NCI-H345 treated with DMSO at 0.1 percent for 48 hours (cell line): ENCODE data around the gene PRRX2.

Experiments used
- DNase-seq: peaks from one replicate; lab custom pipeline; 2025; ENCODE audit not compliant: unreplicated experiment; lab: John Stamatoyannopoulos, UW

Gene PRRX2

DNA sequence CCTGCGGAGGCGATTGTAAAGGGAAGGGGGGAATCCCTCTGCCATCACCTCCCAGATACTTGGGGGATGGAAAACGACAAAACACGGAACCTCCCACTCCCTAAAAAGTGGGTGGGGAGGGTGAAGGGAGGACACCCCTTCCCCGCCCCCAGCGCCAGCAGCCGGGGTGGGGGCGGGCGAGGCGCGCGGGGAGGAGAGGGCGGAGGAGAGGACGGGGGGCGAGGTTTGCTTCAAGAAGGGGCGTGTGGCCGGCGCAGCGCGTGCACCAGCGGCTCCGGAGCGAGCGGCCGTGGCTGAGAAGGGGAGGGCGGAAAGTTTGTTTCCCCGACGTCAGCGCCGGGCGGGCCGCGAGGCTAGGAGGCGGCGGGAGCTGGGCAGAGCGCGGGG, at the start of gene PRRX2:
TSS of gene PRRX2 (plus strand) at position 259 of the 387 bp plus-strand sequence. CDS start 221 bp downstream, outside the sequence.
- DNase-seq = no peak

DNA sequence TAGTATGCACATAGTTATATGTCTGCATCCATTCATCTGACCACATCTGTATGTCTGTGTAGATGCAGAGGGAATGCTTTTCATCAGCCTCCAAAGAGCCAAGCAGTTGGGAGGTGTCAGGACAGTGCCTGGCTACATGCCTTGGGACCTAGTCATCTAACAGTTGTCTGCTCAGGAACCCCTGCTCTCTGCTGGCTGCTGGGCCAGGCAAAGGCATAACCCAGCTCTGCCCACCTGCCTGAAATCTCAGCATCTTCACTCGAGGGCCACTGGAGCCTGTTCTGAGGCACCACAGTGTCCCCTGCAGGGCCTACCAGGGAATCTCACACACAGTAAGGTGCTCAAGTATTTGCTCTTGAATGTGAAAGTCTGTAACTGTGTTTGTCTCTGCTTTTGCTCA, 48.3 kb upstream of the PRRX2 start:
- DNase-seq = no peak

DNA sequence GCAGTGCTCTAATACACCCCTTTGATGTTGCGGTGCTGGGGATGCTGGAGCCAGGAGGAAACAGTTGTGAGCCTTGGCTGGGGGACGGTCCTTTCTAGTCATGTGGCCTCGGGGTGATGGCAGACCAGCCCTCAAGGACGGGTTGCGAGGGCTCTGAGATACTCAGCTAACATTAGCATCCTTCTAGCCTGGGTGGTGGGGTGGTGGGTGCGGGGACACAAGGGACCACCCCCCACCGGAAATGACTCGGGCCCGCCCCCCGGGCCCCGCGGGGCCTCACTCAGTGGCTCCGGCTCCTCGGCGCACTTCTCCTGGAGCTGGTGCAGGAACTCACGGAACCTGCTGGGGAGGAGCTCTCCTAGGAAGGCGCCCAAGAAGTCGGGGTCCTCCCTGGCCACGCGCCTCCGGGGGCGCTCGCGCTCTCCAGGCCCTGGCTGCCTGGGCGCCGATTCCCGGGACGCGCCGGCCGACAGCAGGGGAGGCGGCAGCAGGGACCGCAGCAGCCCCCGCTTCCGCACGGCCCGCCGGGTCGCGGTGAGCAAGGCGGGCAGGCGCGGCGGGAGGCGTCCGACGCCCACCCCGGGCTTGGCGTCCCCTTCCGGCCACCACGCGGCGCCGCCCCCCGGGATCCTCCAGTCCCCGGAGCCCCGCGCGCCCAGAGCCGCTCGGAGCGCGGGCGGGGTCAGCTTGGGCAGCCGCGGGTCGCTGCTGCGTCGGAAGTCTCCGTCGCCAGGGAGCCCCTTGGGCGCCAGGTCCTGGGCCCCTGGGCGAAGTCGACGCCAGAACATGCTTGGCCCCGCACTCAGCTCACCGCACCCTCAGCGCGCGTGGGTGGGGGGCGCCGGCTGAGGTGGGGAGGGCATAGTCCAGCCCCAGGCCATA, 45.4 kb upstream of the PRRX2 start:
- no peak for DNase-seq

DNA sequence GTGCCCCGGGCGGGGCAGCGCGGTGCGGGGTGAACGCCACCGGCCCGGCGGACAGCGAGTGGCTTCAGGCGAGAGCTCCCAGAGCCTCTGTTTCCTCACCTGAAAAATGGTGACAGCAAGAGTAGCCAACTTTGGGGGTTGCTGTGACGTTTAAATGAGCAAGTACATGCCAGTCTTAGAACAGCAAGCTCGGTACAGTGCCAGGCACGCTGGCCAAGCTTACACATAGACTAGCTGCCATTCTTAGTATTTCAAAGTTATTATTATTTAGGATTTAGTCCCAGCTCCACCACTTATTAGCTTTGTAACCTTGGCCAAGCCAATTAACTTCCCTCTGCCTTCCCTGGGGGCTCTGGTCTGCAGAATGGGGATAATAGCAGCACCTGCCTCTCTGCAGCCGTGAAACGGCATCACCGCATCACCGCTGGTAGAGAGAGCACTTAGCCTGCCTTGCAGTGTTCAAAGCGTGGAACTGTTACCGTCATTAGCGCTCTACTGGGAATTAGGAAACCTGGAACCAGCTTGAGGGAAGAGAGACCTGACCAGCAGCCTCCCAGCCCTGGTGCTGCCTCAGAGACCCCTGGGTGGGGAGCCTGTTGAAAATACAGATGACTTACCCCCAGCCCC, 44.7 kb upstream of the PRRX2 start, which contains the start of gene C9orf50:
TSS of gene C9orf50 (minus strand) at position 433 of the 627 bp plus-strand sequence. CDS start 527 bp downstream, outside the sequence.
- DNase-seq = peak; percentile 22

DNA sequence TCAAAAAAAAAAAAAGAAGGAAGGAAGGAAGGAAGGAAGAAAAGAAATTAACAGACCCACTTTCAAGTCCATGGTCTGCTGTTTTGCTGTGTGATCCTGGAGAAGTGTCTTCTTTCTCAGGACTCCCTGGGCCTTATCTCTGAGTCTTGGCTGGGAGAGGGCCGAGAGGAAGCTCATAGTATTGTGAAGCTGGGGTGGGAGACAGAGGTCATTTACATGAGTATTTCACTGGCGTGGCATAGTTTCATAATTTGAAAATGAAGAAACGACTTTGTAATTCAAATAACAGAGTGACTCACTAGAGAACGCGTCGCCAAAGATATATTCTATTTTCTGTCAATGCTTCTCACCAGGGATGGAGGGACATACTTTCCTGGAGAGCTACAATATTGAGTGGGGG, 42.1 kb upstream of the PRRX2 start:
- DNase-seq = no peak

DNA sequence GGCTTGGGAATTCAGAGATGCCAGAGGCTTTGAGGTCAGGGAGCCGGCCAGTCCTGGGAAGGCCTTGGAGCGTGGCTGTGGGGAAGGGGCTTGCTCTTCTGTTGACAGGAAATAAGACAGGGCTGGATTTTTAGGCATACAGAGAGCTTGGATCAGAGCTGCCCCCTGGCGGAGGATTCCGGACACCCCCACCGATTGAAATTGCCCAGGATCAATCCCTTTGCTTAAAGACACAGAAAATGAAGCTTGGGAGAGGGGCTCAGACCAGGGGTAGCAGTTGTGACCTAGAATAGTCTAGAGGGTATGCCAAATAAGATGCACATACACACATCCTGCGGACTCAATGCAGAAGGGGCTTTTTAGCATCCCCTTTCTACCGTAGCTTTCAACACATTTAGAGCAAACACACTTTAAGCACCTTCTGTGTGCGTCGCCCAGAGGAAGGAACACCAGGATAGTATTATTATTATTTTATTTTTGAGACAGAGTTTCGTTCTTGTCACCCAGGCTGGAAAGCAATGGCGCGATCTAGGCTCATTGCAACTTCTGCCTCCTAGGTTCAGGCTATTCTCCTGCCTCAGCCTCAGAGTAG, 41.2 kb upstream of the PRRX2 start:
- DNase-seq = peak; percentile 25

DNA sequence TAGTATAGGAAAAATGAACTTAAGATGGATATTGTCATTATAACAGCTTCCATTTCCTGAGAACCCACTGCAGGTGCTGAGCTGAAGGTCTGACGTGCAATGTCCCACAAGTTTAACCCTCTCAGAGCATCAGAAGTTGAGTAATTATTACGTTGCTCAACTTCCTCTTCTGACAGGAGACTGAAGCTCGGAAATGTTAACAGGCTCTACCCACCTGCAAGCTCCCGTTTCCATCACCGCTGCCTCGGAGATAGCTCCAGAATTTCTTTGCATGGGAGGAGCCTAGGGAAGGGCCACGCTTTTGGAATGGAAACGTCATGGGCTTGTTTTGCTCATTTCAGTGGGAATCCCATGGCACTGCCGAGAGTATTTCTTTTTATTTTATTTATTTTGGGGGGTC, 40.5 kb upstream of the PRRX2 start:
- no peak for DNase-seq

DNA sequence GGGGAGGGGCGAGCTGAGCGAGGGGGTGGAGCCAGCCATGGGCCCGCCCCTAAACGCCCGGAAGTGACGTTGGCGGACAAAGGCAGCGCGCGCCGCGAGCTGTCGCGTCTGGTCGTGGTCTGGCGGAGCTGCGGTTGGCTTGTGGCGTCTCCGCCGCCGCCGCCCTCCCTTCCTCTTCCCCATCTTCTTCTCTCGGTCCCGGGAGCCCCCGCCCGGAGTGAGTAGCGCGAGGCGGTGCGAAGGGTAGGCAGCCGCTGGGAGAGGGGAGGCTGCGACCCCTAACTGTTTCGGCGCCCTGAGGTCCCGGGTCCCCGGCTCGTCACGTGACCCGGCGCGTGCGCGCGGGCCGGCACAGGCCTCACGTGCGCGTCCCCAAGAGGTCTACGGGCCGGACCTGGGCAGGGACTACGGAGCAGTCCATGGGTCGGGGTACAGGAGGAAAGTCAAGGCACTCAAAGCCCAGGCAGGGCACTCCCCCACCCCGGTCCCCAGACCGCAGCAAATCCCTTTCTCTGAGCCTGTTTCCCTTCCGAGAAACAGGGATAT, 39.3 kb upstream of the PRRX2 start, which contains the start of gene NTMT1:
TSS of gene NTMT1 (plus strand) at position 85 of the 546 bp plus-strand sequence. CDS start 6,541 bp downstream, outside the sequence.
- DNase-seq = peak; percentile 56

DNA sequence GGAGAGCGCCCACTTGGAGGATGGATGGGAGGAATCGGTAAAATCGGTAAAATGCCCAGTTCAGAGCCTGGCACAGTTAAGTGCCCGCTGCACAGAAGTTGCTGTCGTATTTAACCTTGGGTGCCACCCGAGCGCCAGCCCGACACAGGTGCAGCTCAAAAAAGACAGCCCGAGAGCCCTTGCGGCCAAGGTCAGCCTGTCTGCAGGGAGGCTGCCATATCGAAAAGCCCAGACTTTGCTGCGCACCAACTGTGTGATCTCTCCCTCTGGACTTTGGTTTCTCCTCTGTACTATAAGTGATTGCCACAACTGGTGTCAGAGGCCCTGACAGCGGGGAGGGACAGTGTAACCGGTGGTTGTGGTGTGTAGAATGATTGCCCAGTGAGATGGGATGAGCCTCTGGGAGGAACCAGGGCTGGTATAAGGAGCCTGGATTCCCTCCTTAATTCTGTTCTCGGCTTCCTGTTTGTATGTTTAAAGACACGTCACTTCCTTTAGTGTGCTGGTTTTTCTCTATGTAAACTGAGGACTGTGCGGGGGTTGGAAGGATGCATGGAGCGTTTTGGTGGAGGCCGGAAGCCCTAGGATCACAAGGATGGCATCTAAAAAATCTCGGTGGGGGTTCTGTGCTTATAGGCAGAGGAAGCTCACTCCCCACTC, 38.7 kb upstream of the PRRX2 start:
- no peak for DNase-seq

DNA sequence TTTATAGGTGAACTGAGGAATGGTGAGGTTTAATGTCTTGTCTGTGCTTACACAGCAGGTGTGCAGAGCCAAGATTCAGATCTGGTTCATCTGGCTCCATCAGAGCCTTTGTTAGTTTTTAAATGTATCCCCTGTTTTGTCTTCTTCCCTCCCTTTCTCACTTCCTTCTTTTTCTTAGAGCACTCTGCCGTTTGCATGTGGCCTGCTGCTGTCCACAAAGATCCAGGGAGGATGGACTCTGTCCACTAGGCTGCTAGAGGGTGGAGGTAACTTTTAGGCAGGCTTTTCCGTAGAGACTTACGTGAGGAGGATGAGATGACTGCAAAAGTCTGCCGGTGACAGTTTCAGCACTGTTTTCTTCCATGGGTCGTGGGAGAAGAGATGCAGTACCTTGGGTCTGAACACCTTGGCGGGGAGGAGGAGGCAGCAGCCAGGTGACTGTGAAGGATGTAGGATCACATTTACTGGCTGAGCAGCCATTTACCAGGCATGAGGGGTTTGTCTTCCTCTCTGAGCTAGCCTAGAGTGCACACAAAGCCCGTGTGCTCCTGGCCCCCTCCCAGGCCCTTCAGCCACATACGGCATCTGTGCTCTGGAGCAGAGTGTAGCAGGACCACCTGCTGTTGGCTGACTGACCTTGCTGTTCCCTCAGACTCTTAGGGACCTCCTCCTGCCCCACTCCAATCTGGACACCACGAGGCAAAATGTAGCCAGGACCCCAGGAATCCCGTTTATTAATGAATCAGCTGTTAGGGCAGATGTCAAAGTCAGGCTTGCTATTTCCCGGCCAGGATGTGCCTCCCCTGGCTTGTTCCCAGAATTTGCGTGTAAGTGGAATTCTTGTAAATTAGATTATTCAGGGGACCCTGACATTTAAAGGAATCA, 37.6 kb upstream of the PRRX2 start:
- DNase-seq = no peak

DNA sequence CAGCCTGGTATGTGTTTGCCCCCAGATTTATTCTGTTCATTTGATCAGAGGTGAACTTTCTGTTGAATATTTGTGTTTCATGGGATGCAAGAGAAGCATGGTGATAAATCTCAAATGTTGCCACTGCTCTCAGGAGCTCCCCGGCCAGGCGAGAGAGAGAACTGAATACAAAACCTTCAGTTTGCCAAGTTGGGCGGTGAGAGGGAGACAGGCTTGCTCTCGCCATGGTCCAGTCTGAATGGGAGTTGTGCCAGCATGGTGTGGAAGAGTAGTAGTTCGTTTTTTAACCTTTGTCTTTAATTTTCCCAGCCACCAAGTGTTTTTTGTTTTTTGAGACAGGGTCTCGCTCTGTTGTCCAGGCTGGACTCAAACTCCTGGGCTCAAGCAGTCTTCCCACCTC, 36.7 kb upstream of the PRRX2 start:
- no peak for DNase-seq

DNA sequence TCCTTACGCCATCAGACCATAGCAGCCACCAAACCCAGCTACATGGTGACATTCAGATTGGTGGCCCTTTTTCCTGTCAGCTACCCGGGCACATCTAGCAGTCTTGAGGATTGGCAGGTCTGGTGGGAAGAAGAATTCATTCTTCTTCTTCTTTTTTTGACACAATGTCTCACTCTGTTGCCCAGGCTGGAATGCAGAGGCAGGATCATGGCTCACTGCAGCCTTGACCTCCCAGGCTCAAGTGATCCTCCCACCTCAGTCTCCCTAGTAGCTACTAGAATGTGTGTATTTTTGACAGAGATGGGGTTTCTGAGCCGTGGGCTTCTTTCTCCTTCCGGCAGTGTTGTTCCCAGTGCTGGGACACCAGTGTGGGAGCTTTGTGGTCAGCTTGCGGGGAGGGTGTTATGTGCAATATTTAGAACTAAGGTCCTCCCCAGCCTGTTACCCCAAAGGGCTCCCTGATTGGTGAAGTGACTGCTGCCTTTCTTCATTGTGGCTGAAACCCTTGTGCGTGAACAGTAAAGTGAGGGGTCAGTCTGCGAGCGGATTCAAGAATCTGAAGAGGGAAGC, 36.1 kb upstream of the PRRX2 start:
- no peak for DNase-seq

DNA sequence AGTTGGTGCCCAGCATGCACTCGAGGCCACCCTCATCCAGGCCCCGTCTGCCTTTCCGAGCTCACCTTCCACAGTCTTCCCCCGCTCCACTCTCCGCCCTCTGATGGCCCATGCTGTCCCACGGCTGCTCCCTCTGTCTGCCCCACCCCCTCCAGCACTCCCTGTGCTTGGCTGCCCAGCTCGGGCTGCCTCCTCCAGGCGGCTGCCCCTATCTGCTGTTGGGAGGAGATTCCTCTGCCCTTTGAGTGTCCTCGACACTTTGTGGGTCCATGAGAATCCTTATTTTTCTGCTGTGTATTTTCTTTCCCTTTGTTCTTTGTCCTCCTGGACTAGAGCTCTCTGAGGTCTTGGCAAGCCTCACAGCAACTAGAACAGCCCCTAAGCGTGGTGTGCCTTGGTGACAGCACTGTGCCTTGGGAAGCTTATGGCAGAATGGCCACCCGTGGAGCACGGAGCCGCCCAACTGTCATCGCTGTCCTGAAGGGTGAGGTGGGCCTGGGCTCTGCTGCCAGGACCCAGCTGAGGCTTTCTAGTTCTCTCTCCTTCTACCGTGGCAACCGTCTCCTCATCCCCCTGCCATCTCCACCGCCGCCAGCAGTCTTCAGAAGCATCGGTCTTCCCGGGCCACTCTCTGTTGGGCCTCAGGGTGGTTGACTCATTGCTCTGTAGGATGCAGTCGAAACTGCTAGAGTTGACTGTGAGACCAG, 34.3 kb upstream of the PRRX2 start:
- no peak for DNase-seq

DNA sequence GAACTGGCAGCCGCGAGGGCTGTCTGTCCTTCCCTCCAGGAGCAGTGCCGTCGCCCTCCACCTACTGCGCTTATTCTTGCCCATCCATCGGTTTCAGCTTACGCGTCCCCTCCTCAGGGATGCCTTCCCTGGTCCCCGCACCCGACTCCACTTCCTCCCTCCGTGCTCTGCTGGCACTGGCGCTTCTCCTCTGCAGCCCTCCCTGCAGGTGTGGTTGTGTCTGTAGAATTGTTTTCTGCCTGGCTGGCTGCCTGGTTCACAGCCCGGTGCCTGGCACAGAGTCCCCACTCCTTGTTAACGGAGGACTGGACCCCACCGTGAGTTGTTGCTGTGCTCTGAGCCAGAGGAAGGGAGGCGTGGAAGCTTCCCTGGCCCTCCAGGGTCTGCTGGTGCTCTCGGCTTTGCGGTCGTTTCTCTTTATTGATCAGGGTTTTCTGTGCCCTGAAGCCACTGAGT, 33.7 kb upstream of the PRRX2 start:
- DNase-seq = no peak

DNA sequence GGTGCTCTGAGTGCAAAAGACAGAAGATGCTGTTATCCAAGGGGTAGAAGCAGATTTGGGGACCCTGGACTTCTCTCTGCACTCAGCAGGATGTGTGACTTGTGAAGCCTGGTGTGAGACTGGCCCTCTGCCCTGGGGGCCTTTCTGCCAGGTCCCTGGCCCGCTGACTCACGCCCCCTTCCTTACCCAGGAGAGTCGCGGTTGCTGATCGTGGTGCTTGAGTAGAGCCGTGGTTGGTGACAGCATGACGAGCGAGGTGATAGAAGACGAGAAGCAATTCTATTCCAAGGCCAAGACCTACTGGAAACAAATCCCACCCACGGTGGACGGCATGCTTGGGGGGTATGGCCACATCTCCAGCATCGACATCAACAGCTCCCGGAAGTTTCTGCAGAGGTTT, 33.0 kb upstream of the PRRX2 start:
- DNase-seq = no peak

DNA sequence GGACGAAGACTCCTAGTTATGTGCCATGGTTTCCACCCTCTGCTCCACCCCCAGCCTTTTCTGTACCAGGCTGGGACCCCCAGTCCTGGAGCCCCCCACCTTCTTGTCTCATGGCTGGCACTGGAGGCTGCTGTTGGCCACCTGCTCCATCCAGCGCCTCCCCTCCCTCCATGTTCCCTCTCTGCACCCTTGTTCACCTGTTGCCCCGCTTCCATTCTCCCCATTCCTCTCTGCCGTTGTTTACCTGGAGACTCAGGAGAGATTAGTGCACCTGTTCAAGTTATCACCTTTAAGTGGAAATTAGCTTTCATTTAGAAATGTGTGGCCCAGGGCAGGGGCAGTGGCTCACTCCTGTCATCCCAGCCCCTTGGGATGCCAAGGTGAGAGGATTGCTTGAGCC, 32.2 kb upstream of the PRRX2 start:
- DNase-seq = no peak

DNA sequence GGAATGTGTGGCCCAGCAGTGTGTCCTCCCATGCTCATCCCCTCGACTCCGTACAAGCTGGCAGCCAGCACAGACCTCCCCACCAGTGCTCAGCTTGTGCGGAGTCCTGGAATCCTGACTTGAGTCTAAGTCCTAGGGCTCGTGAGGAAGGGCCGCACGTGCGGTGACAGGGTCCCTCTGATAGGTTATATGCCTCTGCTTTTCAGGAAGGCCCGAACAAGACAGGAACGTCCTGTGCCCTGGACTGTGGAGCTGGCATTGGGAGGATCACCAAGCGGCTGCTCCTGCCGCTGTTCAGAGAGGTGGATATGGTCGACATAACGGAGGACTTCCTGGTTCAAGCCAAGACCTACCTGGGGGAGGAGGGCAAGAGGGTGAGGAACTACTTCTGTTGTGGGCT, 31.6 kb upstream of the PRRX2 start:
- no peak for DNase-seq

DNA sequence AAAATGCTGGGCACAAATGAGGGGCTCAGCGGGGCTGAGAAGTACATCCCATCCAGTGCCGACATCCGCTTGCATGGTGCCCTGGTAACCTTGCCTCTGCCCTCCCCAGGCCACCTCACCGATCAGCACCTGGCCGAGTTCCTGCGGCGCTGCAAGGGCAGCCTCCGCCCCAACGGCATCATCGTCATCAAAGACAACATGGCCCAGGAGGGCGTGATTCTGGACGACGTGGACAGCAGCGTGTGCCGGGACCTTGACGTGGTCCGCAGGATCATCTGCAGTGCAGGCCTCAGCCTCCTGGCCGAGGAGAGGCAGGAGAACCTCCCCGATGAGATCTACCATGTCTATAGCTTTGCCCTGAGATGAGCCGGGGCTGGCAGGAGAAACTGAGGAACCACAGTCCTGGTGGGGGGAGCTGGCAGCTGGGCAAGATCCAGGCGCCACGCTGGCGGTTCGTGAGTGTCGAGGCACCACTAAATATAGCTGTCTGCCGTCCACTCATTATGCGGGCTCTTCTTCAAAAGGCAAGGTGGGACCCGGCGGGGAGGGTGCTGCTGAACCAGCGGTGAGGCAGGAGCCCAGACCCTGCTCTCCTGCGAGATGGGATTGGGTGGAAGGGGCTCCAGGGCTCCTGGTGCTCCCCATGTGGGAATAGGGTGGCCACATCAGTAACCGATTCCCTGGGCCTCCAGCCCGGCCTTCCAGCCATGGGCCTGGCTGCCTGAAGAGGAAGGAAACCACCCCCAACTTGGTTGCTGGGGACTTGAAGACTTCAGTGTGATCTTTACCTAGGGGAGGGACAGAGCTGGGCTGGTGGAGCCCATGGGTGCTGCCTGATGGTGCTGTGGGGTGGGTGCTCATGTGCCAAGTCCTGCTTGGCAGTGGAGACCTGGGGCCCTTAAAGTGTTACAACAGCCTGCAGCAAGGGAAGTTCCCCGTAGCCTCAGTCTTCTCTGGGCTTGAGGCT, 30.1 kb upstream of the PRRX2 start:
- DNase-seq = no peak
